Duodenal mucosa (tissue), 2 donors: ENCODE measurements around the gene UGT1A9.
"Not testable (repeated sequence)": the region's sequence is repeated elsewhere in the genome, so short reads cannot be mapped to it uniquely, and the experiment has no call there.

Experiments
- H3K27ac ChIP-seq: one replicate; pipeline ENCODE4 v1.7.0; 2013; ENCODE audit warnings: low read depth, low read length
- H3K27me3 ChIP-seq, 2 donors: one replicate each; pipeline ENCODE4 v1.7.0; 2013; ENCODE audit warnings: low read length in 2 of 2, control low read depth in 1 of 2; ENCODE audit not compliant: insufficient read depth in 2 of 2, control insufficient read depth in 1 of 2
- H3K36me3 ChIP-seq, 2 donors: one replicate each; pipeline ENCODE4 v1.7.0; 2013; ENCODE audit warnings: low read length in 2 of 2, control low read depth in 1 of 2; ENCODE audit not compliant: insufficient read depth in 2 of 2, control insufficient read depth in 1 of 2
- H3K4me1 ChIP-seq, 2 donors: one replicate each; pipeline ENCODE4 v1.7.0; 2013; ENCODE audit warnings: low read length in 2 of 2, control low read depth in 1 of 2; ENCODE audit not compliant: insufficient read depth in 2 of 2, control insufficient read depth in 1 of 2
- H3K4me3 ChIP-seq, 2 donors: one replicate each; pipeline ENCODE4 v1.7.0; 2013; ENCODE audit warnings: low read length in 2 of 2, low read depth in 1 of 2
- H3K9ac ChIP-seq, 2 donors: one replicate each; pipeline ENCODE4 v1.7.0; 2013; ENCODE audit warnings: low read length in 2 of 2, low read depth in 1 of 2
- H3K9me3 ChIP-seq, 2 donors: one replicate each; pipeline ENCODE4 v1.7.0; 2013; ENCODE audit warnings: low read length in 2 of 2, control low read depth in 1 of 2; ENCODE audit not compliant: control insufficient read depth in 1 of 2

UGT1A9 gene

DNA sequence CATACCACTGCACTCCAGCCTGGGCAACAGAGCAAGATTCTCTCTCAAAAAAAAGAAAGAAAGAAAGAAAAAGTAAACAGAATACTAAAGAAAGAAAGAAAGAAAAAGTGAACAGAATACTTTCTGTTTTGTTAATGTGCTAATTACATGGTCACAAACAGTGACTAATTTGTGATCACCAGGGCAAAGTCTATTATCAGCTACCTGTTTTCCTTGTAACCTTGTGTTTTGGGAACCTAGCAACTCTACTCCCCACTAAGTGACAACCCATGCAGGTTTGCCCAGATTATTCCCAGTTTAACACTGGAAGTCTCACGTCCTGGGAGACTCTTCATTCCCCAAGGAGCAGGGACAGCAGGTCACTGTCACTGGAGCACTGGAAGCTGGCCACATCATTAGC, 16.7 kb upstream of the UGT1A9 start:
- Histone ChIP-seq H3K9ac (no peak overlapping the region), H3K4me1 (peaks cover 0 to 5% of the 10 kb centered on the region in 2 donors), H3K27me3 (no peaks in the 10 kb centered on the region), H3K4me3 (no peak overlapping the region), H3K27ac (no peak overlapping the region), H3K9me3 (no peaks in the 10 kb centered on the region), H3K36me3 (no peaks in the 10 kb centered on the region)

DNA sequence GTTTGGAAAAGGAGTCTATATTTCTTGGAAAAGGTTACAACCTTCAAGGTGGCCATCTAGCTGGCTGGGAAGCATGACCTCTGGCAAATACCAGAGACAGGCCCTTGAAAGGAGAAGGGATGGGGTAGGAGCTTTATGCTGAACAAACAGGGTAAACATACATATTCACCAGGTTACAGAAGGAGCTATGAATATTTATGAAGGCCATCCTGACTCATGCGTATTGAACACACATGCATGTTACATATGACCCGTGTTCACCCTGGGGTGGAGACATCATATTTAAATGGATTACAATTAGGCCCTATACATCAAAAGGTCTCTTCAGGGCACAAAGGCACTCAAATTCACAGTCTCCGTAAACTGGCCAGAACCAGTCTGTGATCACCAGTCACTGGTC, 15.8 kb upstream of the UGT1A9 start:
- H3K27ac ChIP-seq, H3K9ac ChIP-seq, H3K36me3 ChIP-seq, H3K27me3 ChIP-seq, H3K4me1 ChIP-seq, H3K9me3 ChIP-seq, H3K4me3 ChIP-seq: not testable (repeated sequence)

DNA sequence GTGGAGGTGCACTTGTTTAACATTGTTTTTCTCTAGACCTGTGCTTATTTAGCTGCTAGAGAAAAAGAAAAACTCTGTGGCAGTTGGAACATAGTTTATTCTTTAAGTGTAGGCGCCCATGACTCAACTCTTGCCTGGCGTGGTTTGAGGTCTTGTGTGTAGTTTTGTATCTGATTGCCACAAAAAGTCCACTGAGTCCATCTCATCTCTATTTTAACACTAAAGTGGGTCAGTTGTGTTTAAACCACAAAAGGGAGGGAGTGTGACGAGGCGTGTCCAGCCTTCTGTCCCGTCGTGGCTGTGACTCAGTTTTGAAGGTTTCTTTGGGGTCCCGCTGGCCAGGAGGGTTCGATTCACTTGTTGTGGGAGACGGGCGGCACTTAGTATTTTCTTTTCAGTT, 15.3 kb upstream of the UGT1A9 start:
- Histone ChIP-seq H3K9ac (no peak overlapping the region), H3K27ac (no peak overlapping the region), H3K4me3 (no peak overlapping the region), H3K27me3 (no peaks in the 10 kb centered on the region), H3K36me3 (no peaks in the 10 kb centered on the region), H3K4me1 (peaks cover 0 to 5% of the 10 kb centered on the region in 2 donors), H3K9me3 (no peaks in the 10 kb centered on the region)

DNA sequence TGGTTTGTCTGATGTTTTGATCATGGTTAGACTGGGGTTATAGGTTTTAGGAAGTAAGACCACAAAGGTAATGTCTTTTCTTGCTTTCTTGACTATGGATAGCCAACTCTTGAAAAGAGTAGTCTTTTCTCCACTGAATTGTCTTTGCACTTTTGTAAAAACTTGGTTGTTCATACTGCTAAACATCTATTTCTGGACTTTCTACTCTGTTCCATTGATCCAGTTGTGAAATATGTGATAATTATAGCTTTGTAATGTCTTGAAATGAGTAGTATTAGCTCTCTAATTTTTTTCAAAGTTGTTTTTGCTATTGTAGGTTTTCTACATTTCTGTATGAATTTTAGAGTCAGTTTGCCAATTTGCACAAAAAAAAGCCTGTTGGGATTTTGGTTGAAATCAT, 13.1 kb upstream of the UGT1A9 start:
- Histone ChIP-seq H3K4me1 (peaks cover 0 to 5% of the 10 kb centered on the region in 2 donors), H3K27ac (no peak overlapping the region), H3K36me3 (no peaks in the 10 kb centered on the region), H3K9ac (no peak overlapping the region), H3K4me3 (no peak overlapping the region), H3K9me3 (peaks cover 0 to 2% of the 10 kb centered on the region in 2 donors), H3K27me3 (no peaks in the 10 kb centered on the region)

DNA sequence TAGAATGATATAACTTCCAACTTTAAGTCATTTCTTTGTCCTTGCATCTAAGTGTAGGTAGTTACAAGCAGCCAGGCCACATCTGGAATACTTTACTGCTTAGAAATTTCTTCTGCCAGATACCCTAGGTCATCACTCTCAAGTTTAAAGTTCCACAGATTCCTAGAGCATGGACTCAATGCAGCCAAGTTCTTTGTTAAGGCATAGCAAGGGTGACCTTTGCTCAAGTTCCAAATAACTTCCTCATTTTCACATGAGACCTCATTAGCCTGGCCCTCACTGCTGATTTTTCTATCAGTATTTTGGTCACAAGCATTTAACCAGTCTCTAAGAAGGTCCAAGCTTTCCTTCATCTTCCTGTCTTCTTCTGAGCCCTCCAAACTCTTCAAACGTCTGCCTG, 7.8 kb upstream of the UGT1A9 start:
- Histone ChIP-seq H3K9ac (no peak overlapping the region), H3K4me3 (no peak overlapping the region), H3K4me1 (no peaks in the 10 kb centered on the region), H3K27ac (no peak overlapping the region), H3K9me3 (peaks cover 0 to 2% of the 10 kb centered on the region in 2 donors), H3K27me3 (no peaks in the 10 kb centered on the region), H3K36me3 (no peaks in the 10 kb centered on the region)

DNA sequence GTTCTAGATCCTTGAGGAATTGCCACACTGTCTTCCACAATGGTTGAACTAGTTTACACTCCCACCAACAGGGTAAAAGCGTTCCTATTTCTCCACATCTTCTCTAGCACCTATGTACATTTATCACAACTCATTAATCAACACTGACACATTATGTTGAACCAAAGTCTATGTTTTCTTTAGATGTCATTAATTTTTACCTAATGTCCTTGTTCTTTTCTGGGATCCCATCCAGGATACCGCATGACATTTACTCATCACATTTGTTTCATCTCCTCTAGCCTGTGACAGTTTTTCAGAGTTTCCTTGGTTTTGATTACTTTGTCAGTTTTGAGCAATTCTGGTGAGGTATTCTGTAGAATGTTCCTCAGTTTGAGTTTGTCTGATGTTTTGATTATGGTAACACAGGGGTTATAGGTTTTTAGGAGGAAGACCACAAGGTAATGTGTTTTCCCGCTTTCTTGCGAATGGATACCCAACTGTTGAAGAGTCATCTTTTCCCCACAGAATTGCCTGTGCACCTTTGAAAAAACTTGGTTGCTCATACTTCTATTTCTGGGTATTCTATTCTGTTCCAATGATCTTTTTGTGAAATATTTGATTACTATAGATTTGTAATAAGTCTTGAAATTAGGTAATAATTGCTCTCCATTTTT, 3.0 kb upstream of the UGT1A9 start:
- no peaks in the 10 kb centered on the region for H3K9me3 ChIP-seq
- H3K9ac ChIP-seq, result no peak overlapping the region
- H3K4me3 ChIP-seq, result no peak overlapping the region
- H3K4me1 ChIP-seq, result no peaks in the 10 kb centered on the region
- no peak overlapping the region for H3K27ac ChIP-seq
- H3K36me3 ChIP-seq, result no peaks in the 10 kb centered on the region
- H3K27me3 ChIP-seq, result no peaks in the 10 kb centered on the region

DNA sequence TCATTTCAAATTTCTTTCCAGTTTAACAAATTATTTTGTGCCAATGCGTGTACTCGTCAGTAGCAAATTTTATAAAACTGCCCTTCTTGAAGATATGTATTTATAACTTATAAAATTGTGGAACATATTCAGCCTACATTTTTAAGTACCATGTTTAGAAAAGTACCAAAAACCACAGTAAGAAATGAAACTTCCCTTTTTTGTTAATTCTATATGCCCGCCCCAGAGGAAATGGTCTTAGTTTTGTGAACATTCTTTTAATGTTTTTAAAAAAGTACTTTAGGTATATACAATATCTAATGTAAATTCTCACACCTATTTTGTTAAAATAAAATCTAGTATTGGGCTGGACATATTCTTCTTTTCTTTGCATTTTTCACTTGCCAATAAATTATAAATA, 1.2 kb downstream of the UGT1A9 start:
- Histone ChIP-seq H3K27ac (no peak overlapping the region), H3K9me3 (no peaks in the 10 kb centered on the region), H3K4me1 (no peaks in the 10 kb centered on the region), H3K9ac (no peak overlapping the region), H3K27me3 (no peaks in the 10 kb centered on the region), H3K36me3 (no peaks in the 10 kb centered on the region), H3K4me3 (no peak overlapping the region)

DNA sequence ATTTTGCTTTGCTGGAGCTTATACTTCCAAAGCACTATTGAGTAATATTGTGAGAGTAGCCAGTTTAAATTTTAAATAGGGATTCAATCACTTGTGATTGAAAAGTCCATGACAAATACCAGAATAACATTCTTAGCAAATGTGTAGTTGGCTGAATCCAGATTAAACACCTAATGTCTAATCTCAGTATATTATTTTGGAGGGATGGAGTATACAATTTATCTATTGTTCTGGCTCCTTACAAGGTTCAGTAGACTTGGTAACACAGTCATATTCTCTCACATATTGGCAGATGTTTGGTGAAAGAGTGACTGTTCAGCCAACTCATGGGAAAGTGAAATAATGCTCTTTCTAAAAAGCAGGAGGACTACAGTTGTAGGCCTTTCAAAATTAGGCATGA, 2.2 kb downstream of the UGT1A9 start:
- no peaks in the 10 kb centered on the region for H3K9me3 ChIP-seq
- no peaks in the 10 kb centered on the region for H3K36me3 ChIP-seq
- H3K9ac ChIP-seq, result no peak overlapping the region
- H3K27me3 ChIP-seq, result no peaks in the 10 kb centered on the region
- no peak overlapping the region for H3K4me3 ChIP-seq
- no peaks in the 10 kb centered on the region for H3K4me1 ChIP-seq
- no peak overlapping the region for H3K27ac ChIP-seq

DNA sequence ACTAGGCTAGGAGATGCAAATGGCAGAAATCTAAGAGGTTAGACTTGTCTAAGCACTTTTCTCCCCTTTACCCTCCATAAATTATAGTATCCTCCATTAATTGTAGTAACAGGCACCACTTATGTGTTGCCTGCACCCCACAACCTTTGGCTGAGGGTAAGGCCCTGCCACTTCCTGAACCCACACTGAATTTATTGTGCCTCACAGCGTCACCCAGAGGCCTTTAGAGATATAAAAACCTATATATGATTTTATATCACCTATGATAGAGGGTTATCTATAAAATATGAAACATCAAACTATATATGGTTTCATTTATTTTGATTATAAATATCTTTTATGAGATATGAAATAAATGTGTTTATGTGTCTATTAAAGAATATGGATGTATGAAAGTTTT, 2.6 kb downstream of the UGT1A9 start:
- Histone ChIP-seq H3K36me3 (no peaks in the 10 kb centered on the region), H3K27ac (no peak overlapping the region), H3K9ac (no peak overlapping the region), H3K4me3 (no peak overlapping the region), H3K27me3 (no peaks in the 10 kb centered on the region), H3K9me3 (no peaks in the 10 kb centered on the region), H3K4me1 (no peaks in the 10 kb centered on the region)

DNA sequence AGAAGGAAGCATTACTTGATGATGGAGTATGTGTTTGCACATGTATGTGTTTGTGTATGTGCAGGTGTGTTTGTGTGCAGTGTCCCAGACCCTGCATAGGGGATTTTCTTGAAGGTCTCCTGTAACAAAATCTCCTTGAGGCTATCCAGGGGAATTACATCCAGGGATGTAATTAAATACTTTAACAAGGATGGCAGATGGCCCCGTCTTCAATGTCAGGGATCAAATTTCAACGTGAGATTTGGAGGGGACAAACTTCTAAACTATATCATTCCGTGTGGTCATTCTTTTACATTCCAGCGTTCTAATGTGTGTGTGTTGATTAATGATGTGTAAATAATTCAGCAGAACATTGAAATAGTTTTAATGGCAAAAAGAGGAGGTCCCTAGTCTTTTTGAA, 3.3 kb downstream of the UGT1A9 start:
- no peaks in the 10 kb centered on the region for H3K27me3 ChIP-seq
- H3K36me3 ChIP-seq, result no peaks in the 10 kb centered on the region
- H3K4me1 ChIP-seq, result no peaks in the 10 kb centered on the region
- no peak overlapping the region for H3K27ac ChIP-seq
- H3K9ac ChIP-seq, result no peak overlapping the region
- no peaks in the 10 kb centered on the region for H3K9me3 ChIP-seq
- no peak overlapping the region for H3K4me3 ChIP-seq

DNA sequence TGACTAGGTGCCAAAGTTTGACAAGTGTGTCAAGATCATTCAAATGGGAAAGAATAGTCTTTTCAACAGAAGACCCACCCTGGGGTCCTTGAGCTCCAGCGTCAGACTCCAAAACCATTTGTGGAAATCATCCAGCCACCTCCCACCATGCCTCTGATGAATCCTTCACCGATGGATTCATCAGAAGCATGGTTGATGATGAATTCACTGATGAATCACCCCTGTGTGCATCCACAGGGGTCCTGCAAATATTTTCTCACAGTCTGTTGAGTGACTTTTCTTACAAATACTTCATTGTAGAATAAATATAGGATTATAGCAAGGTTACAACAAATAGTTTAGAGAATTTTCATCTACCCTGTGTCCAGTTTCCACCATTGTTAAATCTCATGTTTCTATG, 4.3 kb downstream of the UGT1A9 start:
- Histone ChIP-seq H3K36me3 (no peaks in the 10 kb centered on the region), H3K9me3 (no peaks in the 10 kb centered on the region), H3K4me3 (no peak overlapping the region), H3K27me3 (no peaks in the 10 kb centered on the region), H3K9ac (no peak overlapping the region), H3K4me1 (no peaks in the 10 kb centered on the region), H3K27ac (no peak overlapping the region)
